Prostate gland (tissue), 2 donors: Measurements from ENCODE around the gene MAPK1.

Experiments
- CTCF ChIP-seq, 4 experiments: fragments of 200-600 bp in 2 of 4; fragments of 450-650 bp in 2 of 4; sonication (generic) in 2 of 4; IDR thresholded peaks; 1 replicate in 3 of 4; 2 replicates in 1 of 4; pipeline ENCODE4 v1.5.1; 2016 to 2019; ENCODE audit warnings: antibody characterized with exemption in 4 of 4, mild to moderate bottlenecking in 2 of 4, moderate library complexity in 2 of 4
- POLR2A ChIP-seq: fragments of 450-650 bp; IDR thresholded peaks from one replicate; pipeline ENCODE4 v1.6.1; 2016; ENCODE audit warnings: antibody characterized with exemption, mild to moderate bottlenecking

GRCh38 chr22:21909871-21910270 lies 42.4 kb upstream of the MAPK1 start:
- TF ChIP-seq POLR2A (no peak), CTCF (IDR thresholded peaks at IDR 0.05) (no peak)
